K562 (cell line): ENCODE results near the gene ATXN2L. TPM values are rescaled to one million over a fixed set of nuclear protein-coding genes. Genes with fewer than 3 reads are reported as not detected.

Experiments
- MAZ ChIP-seq, 2 experiments: fragments of 450-650 bp in 1 of 2; sonication (generic) in 1 of 2; formaldehyde crosslinking; IDR thresholded peaks in 1 of 2; conservative IDR thresholded peaks in 1 of 2; 2 replicates each; pipeline versions ENCODE4 v1.4.0 to v1.5.0; 2020; ENCODE audit warnings: mild to moderate bottlenecking in 1 of 2, missing genetic modification reagents in 1 of 2
- ZBTB33 ChIP-seq: sonication (generic); formaldehyde crosslinking; IDR thresholded peaks from 2 replicates; pipeline ENCODE4 v1.8.1; 2023; ENCODE audit warnings: mild to moderate bottlenecking, missing genetic modification reagents
- ZBTB40 ChIP-seq, 2 experiments: fragments of 450-650 bp in 1 of 2; sonication (generic) in 1 of 2; formaldehyde crosslinking in 1 of 2; IDR thresholded peaks; 2 replicates each; pipeline versions ENCODE4 v1.7.1 to v1.9.0; 2016 to 2022; ENCODE audit warnings: inconsistent platforms in 1 of 2, mild to moderate bottlenecking in 1 of 2, missing genetic modification reagents in 1 of 2
- polyA plus RNA-seq, 8 experiments: library from polyadenylated mRNA; depleted of rRNA in 4 of 8; stranded (reverse) in 5 of 8; unstranded in 3 of 8; fragments of >200 nt; fragmentation: Nextera tagmentation in 2 of 8; fragmentation: Illumina TruSeq in 1 of 8; extraction: Ambion mirVana in 2 of 8; extraction: Trizol in 1 of 8; gene quantifications; 2 replicates each; pipeline versions ENCODE4 v1.2.1 to v1.2.3, GENCODE V29; 2011 to 2014; ENCODE audit warnings: inconsistent platforms in 1 of 8, missing spikeins in 1 of 8
- total RNA-seq, 7 experiments: library from RNA; depleted of rRNA in 6 of 7; stranded (reverse); fragments of >200 nt in 6 of 7; fragmentation: Illumina TruSeq in 2 of 7; extraction: Trizol in 2 of 7; gene quantifications; 2 replicates each; pipeline versions ENCODE4 v1.2.1 to v1.2.3, GENCODE V29; 2011 to 2021; ENCODE audit warnings: low replicate concordance in 1 of 7

ATXN2L gene
- total and polyA plus RNA-seq, 9 of the 15 experiments (the other 6 are each of a cell fraction or from before 2014, with no cell fraction given) = 3.8 to 280 (median 37.2) TPM

GRCh38 chr16:28873543-28874201 lies 50.9 kb downstream of the ATXN2L start (continued):
- no peak for TF ChIP-seq ZBTB40 (IDR thresholded peaks at IDR 0.05)
- TF ChIP-seq ZBTB40 (CRISPR knock-in tag; IDR thresholded peaks at IDR 0.05) = no peak
- TF ChIP-seq MAZ (CRISPR knock-in tag; conservative IDR thresholded peaks at IDR 0.05 in 1 of 2, IDR thresholded peaks at IDR 0.05 in 1 of 2) = peak; percentile 64 to 78; a peak in 3 of 4 replicates
- peak; percentile 99 for TF ChIP-seq ZBTB33 (CRISPR knock-in tag)
